Kasumi-1 (cell line): ENCODE measurements around the gene ACTBL2.
A peak's percentile ranks its signal among the peaks of the same experiment; 100 is the strongest.
"Not testable (repeated sequence)": the region's sequence is repeated elsewhere in the genome, so short reads cannot be mapped to it uniquely, and the experiment has no call there.

Experiments
- DNase-seq, 2 experiments: peaks; one replicate each; lab custom pipeline; 2025; lab: John Stamatoyannopoulos, UW

The ACTBL2 gene

GRCh38 chr5:57494104-57495098, 11.8 kb upstream of the ACTBL2 start:
- DNase-seq, result peak; percentile 79 to 83

GRCh38 chr5:57493034-57493433, 10.4 kb upstream of the ACTBL2 start:
- DNase-seq, result no peak

GRCh38 chr5:57492632-57493031, 10.0 kb upstream of the ACTBL2 start:
- no peak for DNase-seq

- DNase-seq, result no peak
These were observed 8.9 kb upstream of the ACTBL2 start for GRCh38 chr5:57491369-57491965.

- peak in 1 of 2 experiments; percentile 12 for DNase-seq
These were observed 5.8 kb upstream of the ACTBL2 start for GRCh38 chr5:57488215-57488955.

GRCh38 chr5:57486027-57486602, 3.5 kb upstream of the ACTBL2 start:
- DNase-seq, result no peak

GRCh38 chr5:57478826-57479225, 3.8 kb downstream of the ACTBL2 start:
- DNase-seq, result no peak

GRCh38 chr5:57476601-57477056, 6.0 kb downstream of the ACTBL2 start:
- DNase-seq, result no peak

- DNase-seq, result no peak
These were observed 12.3 kb downstream of the ACTBL2 start for GRCh38 chr5:57470339-57470738.

GRCh38 chr5:57468481-57469163, 14.0 kb downstream of the ACTBL2 start:
- no peak for DNase-seq

GRCh38 chr5:57466544-57466943, 16.1 kb downstream of the ACTBL2 start:
- no peak for DNase-seq

- not testable (repeated sequence) for DNase-seq
These were observed 22.6 kb downstream of the ACTBL2 start for GRCh38 chr5:57460056-57460455.

GRCh38 chr5:57458443-57458842, 24.2 kb downstream of the ACTBL2 start:
- no peak for DNase-seq

- DNase-seq, result no peak
These were observed 26.0 kb downstream of the ACTBL2 start for GRCh38 chr5:57456531-57457135.

- DNase-seq, result no peak
These were observed 26.8 kb downstream of the ACTBL2 start for GRCh38 chr5:57455511-57456455.

- DNase-seq, result no peak
These were observed 27.7 kb downstream of the ACTBL2 start for GRCh38 chr5:57454896-57455295.

- DNase-seq, result no peak
These were observed 28.9 kb downstream of the ACTBL2 start for GRCh38 chr5:57453728-57454127.

GRCh38 chr5:57452885-57453284, 29.7 kb downstream of the ACTBL2 start:
- no peak for DNase-seq

GRCh38 chr5:57450991-57451876, 31.4 kb downstream of the ACTBL2 start:
- DNase-seq, result no peak
